ENCODE results near the gene NFATC2. TPM values are rescaled to one million over a fixed set of nuclear protein-coding genes. Genes with fewer than 3 reads are reported as not detected.

Gene NFATC2
- total RNA-seq, 1 experiment from 2014 or later: 5.0 TPM

- H4K20me1 ChIP-seq (ENCODE audit: insufficient read depth): no peaks in the 10 kb centered on the region
- DNase-seq (ENCODE audit: low read depth, low spot score) (no peak), ATAC-seq (no peak)
- TF ChIP-seq ZNF274 (IDR thresholded peaks at IDR 0.05; ENCODE audit: low read depth, low read length) (no peak), RAD21 (IDR thresholded peaks at IDR 0.05; ENCODE audit: low read depth) (no peak), SRF (IDR thresholded peaks at IDR 0.05; ENCODE audit: low read depth) (no peak), ATF3 (IDR thresholded peaks at IDR 0.05) (no peak), ELF1 (IDR thresholded peaks at IDR 0.05; ENCODE audit: borderline replicate concordance, low read depth) (no peak), EZH2phosphoT487 (IDR thresholded peaks at IDR 0.05; ENCODE audit: borderline replicate concordance) (no peak), REST (IDR thresholded peaks at IDR 0.05; ENCODE audit: low read depth) (no peak), POLR2AphosphoS5 (IDR thresholded peaks at IDR 0.05; ENCODE audit: low read depth, low read length) (no peak), FOSL1 (IDR thresholded peaks at IDR 0.05; ENCODE audit: low read depth) (no peak), YY1 (IDR thresholded peaks at IDR 0.05; ENCODE audit: extremely low read depth, insufficient replicate concordance, low read depth, low read length) (no peak)
- peaks cover 5 to 7% of the 10 kb centered on the region in 2 experiments; a peak in 1 of 4 replicates for H3K9me3 ChIP-seq (ENCODE audit: control insufficient read depth in 1 of 2, insufficient read depth in 1 of 2, low read depth in 1 of 2, low read length in 2 of 2)
- no peaks in the 10 kb centered on the region for H3K79me2 ChIP-seq (ENCODE audit: insufficient read depth, low read length)
- no peak overlapping the region for H3K4me2 ChIP-seq (ENCODE audit: low read length)
- no TSS peak for BruUV-seq (replicated peaks)
- H3K9ac ChIP-seq (ENCODE audit: low read length): no peak overlapping the region
- no peaks in the 10 kb centered on the region for H3K36me3 ChIP-seq (ENCODE audit: control insufficient read depth in 1 of 2, insufficient read depth in 2 of 2, low read length in 2 of 2)
- no peak overlapping the region for H3K4me3 ChIP-seq (replicated peaks in 1 of 2; ENCODE audit: low read depth in 1 of 2, low read length in 2 of 2)
- RAD21 ChIA-PET (ENCODE audit: low non-redundant PET in 1 of 2, low total read pairs in 2 of 2, uncharacterized antibody in 2 of 2, unreplicated experiment in 2 of 2): no interaction called here
- H3K27me3 ChIP-seq (ENCODE audit: insufficient read depth, low read length): no peaks in the 10 kb centered on the region
- intact Hi-C loops (cut with micrococcal nuclease): no loop called here
- no peaks in the 10 kb centered on the region for H3K9me2 ChIP-seq (ENCODE audit: insufficient read depth)
- POLR2A ChIA-PET: no interaction called here
- peaks cover 21 to 23% of the 10 kb centered on the region in 2 experiments for H3K4me1 ChIP-seq (ENCODE audit: control insufficient read depth in 1 of 2, insufficient read depth in 2 of 2, low read length in 2 of 2)
- H2AFZ ChIP-seq (ENCODE audit: low read depth, low read length, poor library complexity, severe bottlenecking): no peak overlapping the region
- no peak overlapping the region for H3K27ac ChIP-seq (ENCODE audit: low read depth, low read length)
- CTCF ChIA-PET: no interaction called here
Measured at GRCh38 chr20:51452734-51453365, 89.7 kb downstream of the NFATC2 start.

Measured in HCT116 (cell line).